DOHH2 (cell line): ENCODE results near the gene GH2.

ENCODE experiments used
- CTCF ChIP-seq: fragments of 200-600 bp; sonication (generic); IDR thresholded peaks from one replicate; pipeline ENCODE4 v1.5.1; 2014; ENCODE audit warnings: antibody characterized with exemption, mild to moderate bottlenecking, low read depth, low read length; ENCODE audit not compliant: poor library complexity, severe bottlenecking
- EZH2phosphoT487 ChIP-seq: fragments of 200-600 bp; sonication (generic); IDR thresholded peaks from 2 replicates; pipeline ENCODE4 v1.6.1; 2017; ENCODE audit warnings: borderline replicate concordance, mild to moderate bottlenecking, antibody characterized with exemption, low read length, moderate library complexity, mixed read lengths

GRCh38 chr17:63850401-63850800 lies 31.3 kb downstream of the GH2 start:
- no peak for TF ChIP-seq CTCF
- TF ChIP-seq EZH2phosphoT487: no peak
